GM18951 (cell line): ENCODE measurements around the gene EOMES.

Experiments used
- POLR2A ChIP-seq: IDR thresholded peaks from 4 replicates; pipeline ENCODE4 v1.6.1; 2011; ENCODE audit warnings: mild to moderate bottlenecking; ENCODE audit not compliant: insufficient read length, insufficient read depth; ENCODE audit errors: extremely low read depth
- in situ Hi-C: fragments of 300-500 bp; cut with MboI; formaldehyde crosslinking; loops from one replicate; pipeline ENCODE4 v1.12.0; 2022; ENCODE audit warnings: low sequenced_read_pairs, mixed read lengths, inconsistent platforms; ENCODE audit not compliant: unreplicated experiment

The EOMES gene

GRCh38 chr3:27715863-27716262 lies 6.3 kb downstream of the EOMES start:
- in situ Hi-C loops: loop anchor here (10.0 kb wide), 1 partner anchor 619 kb away; no protein-coding TSS in a partner anchor
- no peak for TF ChIP-seq POLR2A

- in situ Hi-C loops: loop anchor here (10.0 kb wide), 1 partner anchor 619 kb away; no protein-coding TSS in a partner anchor
- TF ChIP-seq POLR2A: no peak
These were observed 6.7 kb downstream of the EOMES start for GRCh38 chr3:27715454-27715806.

- in situ Hi-C loops: loop anchor here (10.0 kb wide), 1 partner anchor 620 kb away; no protein-coding TSS in a partner anchor
- peak; percentile 4 for TF ChIP-seq POLR2A
These were observed 7.2 kb downstream of the EOMES start for GRCh38 chr3:27714692-27715453.

- no peak for TF ChIP-seq POLR2A
- in situ Hi-C loops: loop anchor here (10.0 kb wide), 1 partner anchor 621 kb away; no protein-coding TSS in a partner anchor
These were observed 8.0 kb downstream of the EOMES start for GRCh38 chr3:27714146-27714526.

GRCh38 chr3:27713435-27714145 lies 8.5 kb downstream of the EOMES start:
- in situ Hi-C loops: loop anchor here (10.0 kb wide), 1 partner anchor 621 kb away; no protein-coding TSS in a partner anchor
- TF ChIP-seq POLR2A: no peak

GRCh38 chr3:27713078-27713423 lies 9.1 kb downstream of the EOMES start:
- in situ Hi-C loops: loop anchor here (10.0 kb wide), 1 partner anchor 622 kb away; no protein-coding TSS in a partner anchor
- no peak for TF ChIP-seq POLR2A

- in situ Hi-C loops: loop anchor here (10.0 kb wide), 1 partner anchor 622 kb away; no protein-coding TSS in a partner anchor
- no peak for TF ChIP-seq POLR2A
These were observed 9.7 kb downstream of the EOMES start for GRCh38 chr3:27712136-27713077.

GRCh38 chr3:27708250-27708649 lies 13.9 kb downstream of the EOMES start:
- TF ChIP-seq POLR2A: no peak
- in situ Hi-C loops: no loop called here

GRCh38 chr3:27699067-27699466 lies 23.1 kb downstream of the EOMES start:
- in situ Hi-C loops: loop anchor here (25.0 kb wide), 1 partner anchor 562 kb away; no protein-coding TSS in a partner anchor
- no peak for TF ChIP-seq POLR2A

GRCh38 chr3:27696906-27697305 lies 25.2 kb downstream of the EOMES start:
- in situ Hi-C loops: loop anchor here (25.0 kb wide), 1 partner anchor 560 kb away; no protein-coding TSS in a partner anchor
- TF ChIP-seq POLR2A: no peak

GRCh38 chr3:27695636-27696035 lies 26.5 kb downstream of the EOMES start:
- in situ Hi-C loops: loop anchor here (25.0 kb wide), 1 partner anchor 558 kb away; no protein-coding TSS in a partner anchor
- no peak for TF ChIP-seq POLR2A

- no peak for TF ChIP-seq POLR2A
- in situ Hi-C loops: loop anchor here (25.0 kb wide), 1 partner anchor 551 kb away; no protein-coding TSS in a partner anchor
These were observed 34.1 kb downstream of the EOMES start for GRCh38 chr3:27688053-27688452.
